Stimulated activated CD4-positive, alpha-beta T cell treated with anti-CD3 and anti-CD28 coated beads, Interleukin-1b, Interleukin-23, amount 100 ng/mL, for 4 hours (primary cell): ENCODE measurements around the gene TMEM250.

ENCODE experiments used
- DNase-seq, 2 donors: peaks; one replicate each; pipeline ENCODE4 v3.0.0-alpha.2; 2020; ENCODE audit warnings: low read depth in 2 of 2

Gene TMEM250

DNA sequence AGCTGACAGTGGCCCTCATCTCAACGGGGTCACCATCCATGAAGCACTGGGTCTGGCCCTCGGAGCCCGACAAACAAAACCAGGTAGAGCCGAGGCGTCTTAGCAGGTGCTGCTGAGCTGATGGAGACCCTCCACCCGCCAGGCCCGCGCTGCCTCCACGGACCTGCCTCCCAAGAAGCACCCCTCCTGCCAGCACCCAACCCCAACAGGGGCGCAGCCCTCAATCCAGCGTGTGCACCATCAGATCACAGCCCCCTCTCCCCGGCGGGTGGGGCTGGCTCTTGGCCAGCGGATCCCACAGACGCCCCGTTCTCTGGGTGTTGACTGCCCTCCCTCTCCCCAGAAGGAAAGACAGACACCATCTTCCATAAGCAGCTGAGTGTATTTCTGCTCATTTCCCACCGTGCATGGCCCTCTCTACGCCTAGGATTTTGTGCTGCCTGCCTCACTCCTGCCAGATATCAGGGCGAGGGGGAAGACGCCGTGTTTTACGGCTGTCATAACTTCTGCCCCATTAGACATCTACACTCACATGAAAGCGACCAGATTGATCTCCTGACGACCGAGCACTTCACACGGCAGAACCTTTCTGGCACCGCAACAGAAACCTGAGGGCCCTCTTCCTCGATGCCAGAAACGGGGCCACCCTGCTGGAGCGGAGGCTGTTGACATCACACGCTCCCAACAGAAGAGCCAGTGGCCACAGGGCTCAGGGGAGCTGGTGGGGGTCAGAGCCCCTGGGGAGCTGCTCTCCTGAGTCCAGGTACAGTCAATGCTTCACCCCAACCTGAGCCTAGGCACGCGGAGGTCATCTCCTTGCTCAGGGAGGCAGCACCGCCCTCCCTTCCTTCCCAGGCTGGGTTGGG, 35.9 kb downstream of the TMEM250 start:
- no peak for DNase-seq

DNA sequence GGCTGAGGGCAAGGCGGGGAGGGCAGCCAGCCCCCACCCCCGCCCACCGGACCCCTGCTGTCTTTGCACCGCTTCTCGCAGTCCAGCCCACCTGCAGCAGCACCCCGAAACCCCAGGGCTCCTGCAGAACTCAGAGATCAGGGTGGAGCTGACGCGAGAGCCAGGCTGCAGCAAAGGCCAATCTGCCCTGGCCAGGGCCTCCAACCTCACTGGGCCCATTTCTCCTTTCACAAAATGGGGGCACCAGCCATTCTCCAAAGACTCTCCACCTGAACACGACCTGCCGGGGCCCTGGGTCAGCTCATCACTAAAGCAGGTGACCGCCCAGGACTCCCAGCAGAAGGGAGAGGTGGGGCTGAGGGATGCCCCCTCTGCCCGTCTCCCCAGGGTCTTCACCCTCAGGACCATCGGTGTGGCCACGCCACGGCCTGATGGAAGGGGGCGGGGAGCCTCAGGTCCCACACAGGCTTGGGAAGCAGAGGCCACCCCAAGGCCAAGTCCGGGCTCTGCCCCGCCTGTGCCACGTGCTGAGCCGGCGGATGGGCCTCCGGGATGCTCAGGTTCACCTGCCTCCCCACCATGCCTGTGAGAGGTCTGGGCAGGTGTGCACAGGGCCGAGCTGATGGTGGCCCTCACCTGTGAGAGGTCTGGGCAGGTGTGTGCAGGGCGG, 36.7 kb downstream of the TMEM250 start:
- no peak for DNase-seq

DNA sequence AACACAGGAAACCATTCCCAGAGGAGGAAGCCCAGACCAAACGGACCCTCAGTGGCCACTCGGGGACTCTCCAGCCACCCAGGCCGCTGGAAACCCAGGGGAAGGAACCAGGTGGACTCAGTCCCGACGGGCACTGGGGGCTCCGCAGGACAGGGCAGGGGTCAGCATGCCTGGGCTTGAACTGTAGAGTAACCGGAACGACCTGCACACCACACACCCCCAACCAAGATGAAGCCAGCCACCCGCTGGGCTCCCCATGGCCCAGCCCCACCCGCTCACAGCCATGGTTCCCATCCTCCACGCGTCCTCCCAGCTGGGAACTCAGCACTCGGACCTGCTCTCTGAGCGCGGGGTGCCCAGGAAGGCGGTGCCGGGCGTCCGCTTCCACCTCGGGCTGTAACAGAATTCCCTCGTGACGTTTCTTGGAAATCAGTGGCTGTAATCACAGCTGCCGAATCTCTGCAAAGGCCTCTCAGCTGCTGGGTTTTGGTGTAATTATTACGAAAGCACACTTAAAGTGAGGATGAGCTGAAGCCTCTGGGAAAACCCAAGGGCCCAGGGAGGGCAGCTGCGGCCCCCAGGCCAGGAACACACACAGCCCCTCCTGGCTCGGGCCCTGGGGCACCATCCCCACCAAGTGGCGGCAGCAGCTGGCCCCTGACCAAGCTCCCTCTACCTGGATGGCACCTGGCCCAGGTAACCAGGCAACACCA, 37.4 kb downstream of the TMEM250 start:
- no peak for DNase-seq

DNA sequence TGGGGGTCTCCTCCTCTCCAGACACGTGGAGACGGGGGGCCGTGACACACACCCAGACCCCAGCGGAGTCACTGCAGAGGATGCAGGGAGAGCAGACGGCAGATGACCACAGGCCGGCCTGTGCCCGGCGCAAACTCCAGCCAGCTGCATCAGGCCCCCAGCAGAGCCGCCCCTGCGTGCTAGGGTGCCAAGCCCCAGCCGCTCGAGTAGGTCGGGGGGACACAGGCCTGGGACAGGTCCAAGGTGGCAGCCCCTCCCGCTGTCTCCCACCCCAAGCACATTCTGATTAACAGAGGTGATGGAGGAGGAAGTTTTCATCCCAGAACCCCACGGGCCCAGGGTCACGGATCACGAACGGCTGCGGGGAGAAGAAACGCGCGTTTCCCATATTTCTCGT, 38.0 kb downstream of the TMEM250 start:
- no peak for DNase-seq

DNA sequence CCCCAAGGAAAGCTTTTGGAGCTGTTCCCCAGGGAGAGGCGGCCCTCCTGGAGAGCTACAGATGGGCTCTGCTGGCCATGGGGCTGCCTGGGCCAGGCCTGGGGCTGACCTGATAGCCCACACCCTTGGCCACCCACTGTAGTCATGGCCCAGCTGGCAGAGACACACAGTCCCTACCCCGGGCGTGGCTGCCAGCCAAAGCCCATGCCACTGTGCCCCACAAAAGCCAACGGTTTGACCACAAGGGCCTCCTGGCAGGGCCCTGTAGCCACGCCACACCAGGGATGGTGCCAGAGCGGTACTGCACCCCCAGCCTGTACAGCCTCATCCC, 38.8 kb downstream of the TMEM250 start:
- no peak for DNase-seq

DNA sequence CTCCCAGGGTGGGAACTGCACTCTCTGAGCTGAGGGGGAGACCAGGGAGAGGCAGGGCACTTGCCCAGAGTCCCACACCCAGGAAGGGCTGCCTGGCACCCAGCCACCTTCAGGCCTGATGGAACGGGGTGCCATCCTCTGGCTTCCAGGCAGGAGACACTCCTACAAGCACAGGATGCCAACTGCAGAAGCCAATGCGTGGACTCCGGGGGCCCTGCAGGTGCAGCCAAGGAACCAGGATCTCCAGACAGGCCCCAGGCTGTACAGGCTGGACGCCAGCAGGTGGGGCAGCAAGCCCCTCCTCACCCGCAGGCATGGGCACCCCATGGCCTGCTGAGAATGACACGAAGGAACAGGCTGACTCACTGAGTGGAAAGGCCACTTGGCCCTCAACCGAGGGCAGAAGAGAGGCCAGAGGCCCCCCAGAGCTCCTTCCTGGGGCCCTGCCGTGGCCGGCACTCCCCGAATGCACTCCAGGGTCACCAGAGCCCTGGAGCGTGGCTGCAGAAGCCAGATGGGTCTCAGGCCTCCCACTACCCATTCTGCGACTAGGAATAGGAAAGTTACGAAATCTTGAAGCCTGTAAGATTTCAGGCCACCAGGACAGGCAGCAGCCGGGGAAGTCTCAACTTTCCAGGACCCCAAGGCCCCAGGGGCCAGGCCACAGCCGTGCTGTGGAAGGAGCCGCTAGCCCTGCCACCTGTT, 39.3 kb downstream of the TMEM250 start:
- DNase-seq: no peak

DNA sequence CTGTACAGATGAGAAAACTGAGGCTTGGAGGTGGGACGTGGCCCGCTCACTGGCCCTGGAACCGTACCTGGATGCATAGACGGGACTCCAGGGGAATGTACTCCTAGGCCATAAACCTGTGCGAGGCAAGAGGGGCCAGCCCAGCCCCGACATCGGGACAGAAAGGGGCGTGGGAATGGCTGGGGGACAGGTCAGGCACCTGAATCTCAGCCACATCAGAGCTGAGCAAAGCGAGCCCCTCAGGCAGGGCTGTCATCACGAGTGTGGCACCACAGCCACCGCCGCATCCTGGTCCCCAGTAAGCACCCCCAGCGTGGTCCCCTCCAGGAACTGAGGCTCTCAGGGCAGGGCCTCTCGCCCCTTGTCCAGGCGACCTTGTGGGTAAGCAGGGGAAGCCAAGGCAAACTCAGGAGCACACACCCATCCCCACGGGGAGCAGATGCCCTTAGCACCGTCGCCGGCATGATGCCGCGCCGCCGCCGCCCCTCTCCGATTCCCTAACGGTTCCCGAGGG, 40.1 kb downstream of the TMEM250 start:
- DNase-seq: no peak

DNA sequence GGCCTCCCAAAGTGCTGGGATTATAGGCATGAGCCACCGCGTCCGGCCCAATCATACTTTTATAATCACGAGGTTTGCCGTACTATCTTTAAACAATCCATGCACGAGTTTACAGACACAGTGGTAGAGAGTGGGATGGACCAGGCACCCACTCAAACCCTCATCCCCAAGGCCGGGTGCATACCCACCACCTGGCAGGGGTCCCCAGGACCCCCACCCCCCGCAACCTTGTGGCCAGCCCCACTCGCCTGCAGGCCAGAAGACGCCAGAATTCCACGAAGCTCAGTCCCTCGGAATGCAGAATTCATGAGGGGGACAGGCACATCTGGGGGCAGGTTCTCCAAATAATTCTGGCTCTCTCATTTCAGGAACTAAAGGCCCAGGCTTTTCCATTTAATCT, 40.7 kb downstream of the TMEM250 start:
- no peak for DNase-seq

DNA sequence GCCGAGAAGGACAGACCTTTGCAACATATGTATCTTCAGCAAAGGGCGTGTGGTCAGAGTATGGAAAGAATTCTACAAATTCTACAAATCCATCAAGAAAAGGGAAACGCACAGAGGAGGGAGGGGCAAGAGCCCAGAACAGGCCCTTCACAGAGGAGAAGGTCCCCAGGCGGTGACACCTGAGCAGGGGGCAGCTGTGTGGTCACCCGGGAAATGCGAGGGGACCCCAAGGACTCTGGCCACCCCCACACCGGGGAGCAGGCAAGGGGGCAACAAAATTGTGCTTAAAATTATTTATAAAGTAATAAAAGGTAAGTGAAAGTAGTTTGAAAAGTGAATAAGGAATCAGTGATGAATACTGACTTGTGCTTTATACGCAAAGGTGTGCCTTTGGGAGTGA, 41.2 kb downstream of the TMEM250 start:
- no peak for DNase-seq

DNA sequence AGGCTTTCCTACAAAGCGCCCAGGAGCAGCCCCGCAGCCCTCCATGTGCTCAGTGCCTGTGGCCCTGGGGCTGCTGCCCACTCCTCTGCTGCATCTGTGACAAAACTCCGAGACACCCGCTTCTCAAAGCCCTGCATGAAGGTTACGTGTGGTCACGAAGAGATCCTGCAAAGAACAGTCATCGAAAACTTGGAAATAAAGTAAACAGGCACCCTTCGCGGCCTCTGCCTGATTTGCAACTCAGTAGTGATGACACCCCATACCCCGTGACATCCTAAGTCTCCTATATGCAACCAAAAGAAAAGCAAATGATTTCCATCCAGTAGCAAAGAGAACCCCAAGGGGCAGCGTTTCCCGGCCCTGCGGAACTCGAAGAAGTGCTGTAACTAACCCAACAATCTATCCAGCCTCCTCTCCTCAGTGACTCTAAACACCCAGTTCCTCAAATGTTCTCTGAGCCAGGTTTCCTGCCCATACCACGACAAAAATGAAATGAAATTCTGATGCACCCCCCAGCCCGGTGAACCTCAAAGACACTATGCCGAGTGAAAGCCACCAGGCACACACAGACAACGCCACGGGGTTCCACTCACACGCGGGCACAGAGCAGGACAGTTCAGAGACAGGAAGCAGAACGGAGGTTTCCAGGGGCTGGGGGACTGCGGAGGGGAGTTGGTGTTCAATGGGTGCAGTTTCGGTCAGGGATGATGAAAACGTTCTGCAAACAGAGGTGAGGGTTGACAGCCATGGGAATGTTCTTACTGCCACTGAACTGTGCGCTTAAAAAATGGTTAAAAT, 42.6 kb downstream of the TMEM250 start:
- DNase-seq: no peak

DNA sequence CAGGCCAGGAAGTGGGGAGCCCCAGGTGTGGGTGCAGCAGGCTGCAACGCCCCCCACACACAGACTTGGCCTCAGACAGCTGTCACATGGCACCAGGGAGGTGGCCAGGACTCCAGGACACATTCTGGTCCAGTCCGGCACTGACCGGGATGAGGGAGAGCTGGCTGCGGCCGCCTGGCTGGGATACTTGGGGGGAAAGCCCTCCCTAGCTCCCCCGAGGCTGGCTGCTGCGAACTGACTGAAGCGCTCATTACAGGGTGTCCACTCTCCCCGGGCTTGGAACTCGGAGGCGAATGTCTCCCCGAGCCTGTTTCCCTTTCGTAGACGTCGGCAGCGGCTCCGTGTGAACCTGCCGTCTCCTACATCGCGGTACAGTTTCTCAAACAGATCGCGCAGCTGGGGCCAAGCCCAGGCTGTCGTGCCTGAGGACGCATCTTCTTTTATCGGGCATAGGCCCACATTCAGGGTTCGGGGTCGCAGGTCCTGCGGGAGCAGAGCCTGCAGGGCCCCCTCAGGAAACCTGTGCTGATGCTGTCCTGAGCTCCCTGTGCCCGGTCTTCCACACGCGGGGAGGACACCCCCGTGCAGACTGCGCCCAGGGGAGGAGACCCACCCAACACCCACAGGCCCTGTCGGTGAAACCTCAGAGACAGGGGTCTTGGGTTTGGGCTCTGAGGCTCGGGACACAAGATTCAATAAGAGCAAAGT, 43.4 kb downstream of the TMEM250 start:
- DNase-seq: no peak

DNA sequence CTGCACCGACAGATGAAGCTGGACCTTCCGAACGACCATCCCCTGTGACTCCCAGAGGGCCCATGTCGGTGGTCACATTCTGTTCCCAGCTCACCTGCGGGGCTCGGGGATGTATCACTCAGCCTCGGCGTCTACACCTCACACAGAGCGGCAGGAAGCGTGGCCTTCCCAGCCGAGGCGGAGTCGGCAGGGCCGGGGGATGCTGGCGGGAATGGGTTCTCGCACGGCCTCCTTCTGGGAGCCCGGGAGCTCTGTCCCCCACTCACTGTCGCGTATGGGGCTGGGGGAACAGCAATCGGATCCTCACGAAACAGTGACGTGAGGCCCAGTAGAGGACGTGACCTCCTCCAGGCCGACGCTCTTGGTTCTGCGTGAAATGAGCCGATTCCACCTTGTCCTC, 44.0 kb downstream of the TMEM250 start:
- no peak for DNase-seq
